HepG2 (cell line): ENCODE results near the gene CDK1. TPM values are rescaled to one million over a fixed set of nuclear protein-coding genes. Genes with fewer than 3 reads are reported as not detected.

Experiments
- ATAC-seq: fragments of 200-7000 bp; cut with Tn5 transposase; 3 replicates; pipeline ENCODE4 v1.9.1; 2020; ENCODE audit warnings: mild to moderate bottlenecking, moderate library complexity
- BruUV-seq: library from RNA; stranded (reverse); fragments of 400-500 nt; replicated peaks from 2 replicates; lab custom pipeline; 2021; lab: Mats Ljungman, UMichigan
- CTCF ChIA-PET: fragments of 300-600 bp; formaldehyde crosslinking; extraction: SDS; loops from one replicate; lab custom pipeline; 2021; ENCODE audit warnings: low total read pairs, inconsistent platforms, low intra/inter-chr PET ratio; lab: Yijun Ruan, JAX
- POLR2A ChIA-PET: fragments of 350-600 bp; sonication (Branson Sonifier 250); formaldehyde crosslinking; loops from one replicate; lab custom pipeline; 2020; ENCODE audit warnings: antibody characterized with exemption, inconsistent platforms; lab: Yijun Ruan, JAX
- DNase-seq: peaks from one replicate; pipeline ENCODE4 v3.0.0-alpha.2; 2015; ENCODE audit warnings: low spot score
- FAIRE-seq: peaks from 3 replicates; lab custom pipeline; 2011; peaks lifted over from hg19 to GRCh38; lab: Jason Lieb, UNC
- H2AFZ ChIP-seq: one replicate; pipeline ENCODE4 v1.6.1; 2011; ENCODE audit warnings: low read length, inconsistent platforms
- H3K27ac ChIP-seq: fragments of 300-600 bp; 3 replicates; pipeline ENCODE4 v1.8.0; 2011; ENCODE audit warnings: mixed run types, mild to moderate bottlenecking, mixed read lengths, low read length, inconsistent platforms; ENCODE audit not compliant: insufficient read depth; ENCODE audit errors: extremely low read length
- H3K27me3 ChIP-seq, 2 experiments: fragments of 200-600 bp in 1 of 2; 2 replicates in 1 of 2; 3 replicates in 1 of 2; pipeline versions ENCODE4 v1.6.0 to v1.8.0; 2011; ENCODE audit warnings: low read length in 2 of 2, mild to moderate bottlenecking in 2 of 2, moderate library complexity in 2 of 2, inconsistent platforms in 1 of 2; ENCODE audit not compliant: insufficient read depth in 2 of 2, control insufficient read depth in 1 of 2
- H3K36me3 ChIP-seq, 2 experiments: fragments of 200-600 bp in 1 of 2; replicated peaks in 1 of 2; 2 replicates in 1 of 2; 3 replicates in 1 of 2; pipeline versions ENCODE4 v1.5.1 to v1.8.0; 2011; ENCODE audit warnings: low read length in 2 of 2, inconsistent platforms in 1 of 2; ENCODE audit not compliant: insufficient read depth in 2 of 2, control insufficient read depth in 1 of 2
- H3K4me1 ChIP-seq: 2 replicates; pipeline ENCODE4 v1.5.1; 2012; ENCODE audit warnings: low read length, inconsistent platforms; ENCODE audit not compliant: insufficient read depth
- H3K4me2 ChIP-seq: 2 replicates; pipeline ENCODE4 v1.6.0; 2011; ENCODE audit warnings: low read depth, low read length, inconsistent platforms
- H3K4me3 ChIP-seq, 3 experiments: fragments of 200-600 bp in 1 of 3; sonication (generic), shearing (Covaris generic) in 1 of 3; replicated peaks in 1 of 3; 2 replicates each; pipeline ENCODE4 v1.5.1; 2011 to 2016; ENCODE audit warnings: low read length in 3 of 3, inconsistent platforms in 2 of 3, low read depth in 2 of 3, mild to moderate bottlenecking in 2 of 3, control low read depth in 1 of 3, mixed read lengths in 1 of 3; ENCODE audit not compliant: insufficient read depth in 1 of 3
- H3K79me2 ChIP-seq: one replicate; pipeline ENCODE4 v1.6.1; 2011; ENCODE audit warnings: low read length, inconsistent platforms; ENCODE audit not compliant: insufficient read depth
- H3K9ac ChIP-seq: 2 replicates; pipeline ENCODE4 v1.6.0; 2011; ENCODE audit warnings: mild to moderate bottlenecking, low read depth, low read length, inconsistent platforms; ENCODE audit not compliant: insufficient read depth
- H3K9me3 ChIP-seq: 2 replicates; pipeline ENCODE4 v1.5.1; 2012; ENCODE audit warnings: mild to moderate bottlenecking, low read length
- H4K20me1 ChIP-seq: 2 replicates; pipeline ENCODE4 v1.6.0; 2011; ENCODE audit warnings: inconsistent platforms, mild to moderate bottlenecking, low read length, moderate library complexity; ENCODE audit not compliant: insufficient read depth
- HNF4G ChIP-seq, 2 experiments: sonication (generic) in 1 of 2; formaldehyde crosslinking in 1 of 2; IDR thresholded peaks; 2 replicates each; pipeline versions ENCODE4 v1.4.0 to v1.6.1; 2011 to 2020; ENCODE audit warnings: borderline replicate concordance in 2 of 2, low read depth in 2 of 2, mild to moderate bottlenecking in 2 of 2, low read length in 1 of 2, missing genetic modification reagents in 1 of 2, moderate library complexity in 1 of 2
- NR2C2 ChIP-seq: sonication (generic); formaldehyde crosslinking; IDR thresholded peaks from 2 replicates; pipeline ENCODE4 v1.4.0; 2020; ENCODE audit warnings: missing genetic modification reagents, mild to moderate bottlenecking, moderate library complexity, borderline replicate concordance
- REST ChIP-seq, 2 experiments: IDR thresholded peaks; 2 replicates each; pipeline ENCODE4 v1.6.1; 2011 to 2012; ENCODE audit warnings: low read length in 2 of 2, borderline replicate concordance in 1 of 2, low read depth in 1 of 2, mild to moderate bottlenecking in 1 of 2, moderate library complexity in 1 of 2
- ZNF33A ChIP-seq: sonication (generic); formaldehyde crosslinking; IDR thresholded peaks from 2 replicates; pipeline ENCODE4 v1.5.1; 2020; ENCODE audit warnings: missing genetic modification reagents, mild to moderate bottlenecking, moderate library complexity, borderline replicate concordance
- ZNF740 ChIP-seq: sonication (generic); formaldehyde crosslinking; IDR thresholded peaks from 2 replicates; pipeline ENCODE4 v1.4.0; 2020; ENCODE audit warnings: missing genetic modification reagents
- WGBS: methylation state at CpG from one replicate; pipeline ENCODE4 v1.1.6; 2017; ENCODE audit warnings: low lambda C conversion rate; 5-methylcytosine and 5-hydroxymethylcytosine counted together
- in situ Hi-C: cut with HindIII; loops from 2 replicates; pipeline ENCODE4 v1.10.0; 2017; ENCODE audit warnings: low pct_unique_long_range_greater_than_20kb; ENCODE audit not compliant: extremely low pct_ligation_motif_present
- intact Hi-C: fragments of 100-400 bp; cut with micrococcal nuclease; formaldehyde crosslinking; loops from one replicate; pipeline ENCODE4 v1.10.0; 2022; ENCODE audit not compliant: unreplicated experiment
- polyA plus RNA-seq, 8 experiments: library from polyadenylated mRNA; depleted of rRNA in 3 of 8; stranded (reverse) in 7 of 8; unstranded in 1 of 8; fragments of >200 nt; fragmentation: Illumina TruSeq in 4 of 8; extraction: Trizol in 4 of 8; gene quantifications; 2 replicates each; pipeline versions ENCODE4 v1.2.1 to v1.2.3, GENCODE V29; 2011 to 2016; ENCODE audit warnings: low read depth in 4 of 8, missing spikeins in 1 of 8, mixed read lengths in 1 of 8; ENCODE audit not compliant: insufficient read depth in 1 of 8
- total RNA-seq, 5 experiments: library from RNA; depleted of rRNA; stranded (reverse); fragments of >200 nt; fragmentation: Illumina TruSeq; extraction: Trizol; gene quantifications; 2 replicates each; pipeline ENCODE4 v1.2.3, GENCODE V29; 2016; ENCODE audit warnings: low read depth in 1 of 5

Gene CDK1
- total and polyA plus RNA-seq, 2 of the 13 experiments (the other 11 are each of a cell fraction or from before 2014, with no cell fraction given) = 42.6 to 132 TPM

GRCh38 chr10:60799971-60800650, 21.8 kb downstream of the CDK1 start:
- H2AFZ ChIP-seq = no peak overlapping the region
- in situ Hi-C loops = loop anchor here (25.0 kb wide), 1 partner anchor 812 kb away; no protein-coding TSS in a partner anchor

More at GRCh38 chr10:60799971-60800650, 21.8 kb downstream of the CDK1 start:
- no peaks in the 10 kb centered on the region for H3K79me2 ChIP-seq
- 97% methylated on average over 1 of the region's 1 CpG for WGBS
- H3K4me1 ChIP-seq = peaks cover 39% of the 10 kb centered on the region
- no peak overlapping the region for H3K9ac ChIP-seq
- H3K36me3 ChIP-seq = peaks cover 1 to 2% of the 10 kb centered on the region in 2 experiments; a peak in 3 of 5 replicates
- no peak for ATAC-seq
- ChIA-PET CTCF (no interaction called here), POLR2A (no interaction called here)
- H3K9me3 ChIP-seq = no peaks in the 10 kb centered on the region
- no peak overlapping the region for H3K27ac ChIP-seq
- no peak for FAIRE-seq
- no peaks in the 10 kb centered on the region for H4K20me1 ChIP-seq
- DNase-seq = no peak
- H3K27me3 ChIP-seq = no peaks in the 10 kb centered on the region
- no TSS peak for BruUV-seq
- TF ChIP-seq ZNF33A (no peak), HNF4G (IDR thresholded peaks at IDR 0.05; ENCODE audit: borderline replicate concordance, low read depth, low read length) (no peak), HNF4G (CRISPR knock-in tag; IDR thresholded peaks at IDR 0.05; ENCODE audit: borderline replicate concordance, low read depth) (no peak), NR2C2 (CRISPR knock-in tag) (no peak), REST (IDR thresholded peaks at IDR 0.05; ENCODE audit: borderline replicate concordance in 1 of 2, low read depth in 1 of 2, low read length in 2 of 2) (no peak), ZNF740 (CRISPR knock-in tag) (no peak)
- H3K4me3 ChIP-seq = no peak overlapping the region
- no peak overlapping the region for H3K4me2 ChIP-seq
- intact Hi-C loops = no loop called here
